Airway epithelial cell (primary cell): ENCODE results near the gene ZNF648. TPM values are rescaled to one million over a fixed set of nuclear protein-coding genes. Genes with fewer than 3 reads are reported as not detected.

Experiments used
- total RNA-seq: library from RNA; depleted of rRNA; stranded (reverse); fragments of >200 nt; gene quantifications from 2 replicates; pipeline ENCODE4 v1.2.3, GENCODE V29; 2015

Gene ZNF648, protein sequence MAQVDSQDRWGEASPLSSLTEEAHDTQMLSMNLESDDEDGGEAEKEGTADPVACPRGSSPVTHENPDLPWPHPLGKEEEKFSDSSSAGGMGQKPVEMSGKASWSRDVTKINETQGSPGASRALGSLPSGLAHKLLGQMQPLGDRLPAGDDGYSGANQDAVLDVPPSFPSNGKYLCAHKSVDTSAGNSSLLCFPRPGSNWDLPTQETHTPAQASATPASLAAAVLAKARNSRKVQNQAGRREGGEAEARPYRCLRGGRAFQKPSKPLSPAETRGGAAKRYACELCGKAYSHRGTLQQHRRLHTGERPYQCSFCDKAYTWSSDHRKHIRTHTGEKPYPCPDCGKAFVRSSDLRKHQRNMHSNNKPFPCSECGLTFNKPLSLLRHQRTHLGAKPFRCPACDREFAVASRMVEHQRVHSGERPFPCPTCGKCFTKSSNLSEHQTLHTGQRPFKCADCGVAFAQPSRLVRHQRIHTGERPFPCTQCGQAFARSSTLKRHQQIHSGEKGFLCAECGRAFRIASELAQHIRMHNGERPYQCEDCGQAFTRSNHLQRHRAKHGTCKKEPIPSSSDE
- 0.14 TPM in 1 of 2 replicates, not detected in the other for total RNA-seq

DNA sequence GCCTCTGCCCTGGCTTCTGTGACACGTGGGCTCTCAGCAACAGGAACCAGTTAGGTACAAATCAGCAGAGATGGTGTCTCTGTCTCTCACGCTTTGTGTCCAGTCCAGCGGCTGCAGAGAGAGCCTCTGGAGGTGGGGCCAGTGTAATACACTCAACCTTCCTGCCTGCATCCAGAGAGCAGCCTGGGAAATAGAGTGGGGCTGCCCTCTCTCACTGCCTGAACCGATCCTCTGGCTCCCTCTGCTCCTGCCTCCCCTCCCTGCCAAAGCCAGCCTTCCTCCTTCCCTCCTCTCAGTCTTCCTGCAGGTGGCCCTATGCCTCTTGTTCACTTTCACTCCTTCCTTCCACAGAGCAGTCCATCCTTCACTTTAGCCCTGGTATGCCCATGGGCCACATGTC lies at the start of gene ZNF648:
TSS of gene ZNF648 (minus strand) at position 119 of the 400 bp plus-strand sequence. CDS start 3,702 bp downstream, outside the sequence.

